ENCODE data around the gene UBE2J1. TPM values are rescaled to one million over a fixed set of nuclear protein-coding genes. Genes with fewer than 3 reads are reported as not detected.

Gene UBE2J1
- total RNA-seq, 2 donors from 2014 or later: 32.1 to 57.2 TPM

DNA sequence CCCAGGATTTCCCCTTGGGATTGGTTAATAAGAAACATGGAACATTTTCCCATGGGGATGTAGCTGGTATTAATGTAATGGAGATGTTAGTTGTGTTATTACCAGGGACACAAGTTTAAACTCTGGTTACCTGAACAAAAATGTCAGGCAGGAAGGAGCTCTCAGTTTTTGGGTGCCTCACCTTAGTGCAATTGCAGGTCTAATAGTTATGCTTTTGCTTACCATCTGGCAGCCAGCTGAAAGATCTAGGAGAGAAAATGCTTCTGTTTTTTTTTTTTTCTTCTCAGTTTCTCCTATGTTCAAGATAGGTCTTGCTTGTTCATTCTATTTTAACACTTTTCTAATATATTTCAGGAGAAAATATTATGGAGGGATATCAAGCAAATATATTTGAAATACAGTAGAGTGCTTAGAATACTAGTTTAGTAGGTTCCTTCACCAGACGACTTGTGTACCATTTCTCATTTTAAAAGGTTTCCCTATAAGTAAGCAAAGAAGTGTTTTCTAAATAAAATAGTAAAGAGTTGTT lies 4.2 kb upstream of the UBE2J1 start:
- Histone ChIP-seq H3K36me3 (no peaks in the 10 kb centered on the region), H3K4me1 (no peaks in the 10 kb centered on the region), H3K9ac (ENCODE audit: low read depth in 2 of 2, low read length in 2 of 2) (no peak overlapping the region), H3K4me3 (no peak overlapping the region), H3K27ac (no peak overlapping the region), H3K27me3 (no peaks in the 10 kb centered on the region), H3K9me3 (no peaks in the 10 kb centered on the region)
- TF ChIP-seq, protein P1, sequence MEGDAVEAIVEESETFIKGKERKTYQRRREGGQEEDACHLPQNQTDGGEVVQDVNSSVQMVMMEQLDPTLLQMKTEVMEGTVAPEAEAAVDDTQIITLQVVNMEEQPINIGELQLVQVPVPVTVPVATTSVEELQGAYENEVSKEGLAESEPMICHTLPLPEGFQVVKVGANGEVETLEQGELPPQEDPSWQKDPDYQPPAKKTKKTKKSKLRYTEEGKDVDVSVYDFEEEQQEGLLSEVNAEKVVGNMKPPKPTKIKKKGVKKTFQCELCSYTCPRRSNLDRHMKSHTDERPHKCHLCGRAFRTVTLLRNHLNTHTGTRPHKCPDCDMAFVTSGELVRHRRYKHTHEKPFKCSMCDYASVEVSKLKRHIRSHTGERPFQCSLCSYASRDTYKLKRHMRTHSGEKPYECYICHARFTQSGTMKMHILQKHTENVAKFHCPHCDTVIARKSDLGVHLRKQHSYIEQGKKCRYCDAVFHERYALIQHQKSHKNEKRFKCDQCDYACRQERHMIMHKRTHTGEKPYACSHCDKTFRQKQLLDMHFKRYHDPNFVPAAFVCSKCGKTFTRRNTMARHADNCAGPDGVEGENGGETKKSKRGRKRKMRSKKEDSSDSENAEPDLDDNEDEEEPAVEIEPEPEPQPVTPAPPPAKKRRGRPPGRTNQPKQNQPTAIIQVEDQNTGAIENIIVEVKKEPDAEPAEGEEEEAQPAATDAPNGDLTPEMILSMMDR (IDR thresholded peaks at IDR 0.05): no peak
- intact Hi-C loops (cut with DNase I): no loop called here
- no peak for DNase-seq

DNA sequence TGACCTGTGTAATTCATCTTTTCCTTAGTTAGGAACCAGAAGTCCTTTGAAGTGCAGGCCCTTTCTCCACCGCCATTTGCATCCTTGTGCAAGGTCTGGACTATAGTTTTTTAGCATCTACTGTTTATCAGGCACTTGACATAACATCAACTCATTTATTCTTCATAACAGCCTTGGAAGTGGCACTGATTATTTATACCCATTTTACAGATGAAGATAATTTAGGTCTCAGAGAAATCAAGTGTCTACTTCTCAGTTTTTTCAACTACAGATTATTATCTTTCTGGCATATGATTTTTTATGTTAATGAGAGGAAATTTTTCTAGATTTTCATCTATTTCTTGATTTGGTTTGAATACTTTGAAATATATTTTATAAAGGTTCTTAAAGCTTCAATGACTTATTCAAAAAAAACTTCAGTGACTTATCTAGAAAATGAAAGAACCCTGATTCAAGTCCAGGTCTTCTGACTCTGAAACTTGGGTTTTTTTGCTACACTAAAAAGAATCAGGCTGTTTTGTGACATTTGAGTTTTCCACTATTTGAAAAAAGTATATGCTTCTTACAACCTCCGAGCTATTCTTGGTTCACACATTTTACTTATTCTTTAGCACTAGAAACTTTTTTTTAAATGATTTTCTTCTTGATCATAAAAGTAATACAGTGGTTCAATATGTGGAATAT lies 3.1 kb upstream of the UBE2J1 start:
- no peak for DNase-seq
- Histone ChIP-seq H3K36me3 (no peaks in the 10 kb centered on the region), H3K27ac (no peak overlapping the region), H3K4me1 (no peaks in the 10 kb centered on the region), H3K9me3 (no peaks in the 10 kb centered on the region), H3K9ac (ENCODE audit: low read depth in 2 of 2, low read length in 2 of 2) (no peak overlapping the region), H3K4me3 (no peak overlapping the region), H3K27me3 (no peaks in the 10 kb centered on the region)
- TF ChIP-seq, protein P1 (IDR thresholded peaks at IDR 0.05): no peak
- intact Hi-C loops (cut with DNase I): no loop called here

DNA sequence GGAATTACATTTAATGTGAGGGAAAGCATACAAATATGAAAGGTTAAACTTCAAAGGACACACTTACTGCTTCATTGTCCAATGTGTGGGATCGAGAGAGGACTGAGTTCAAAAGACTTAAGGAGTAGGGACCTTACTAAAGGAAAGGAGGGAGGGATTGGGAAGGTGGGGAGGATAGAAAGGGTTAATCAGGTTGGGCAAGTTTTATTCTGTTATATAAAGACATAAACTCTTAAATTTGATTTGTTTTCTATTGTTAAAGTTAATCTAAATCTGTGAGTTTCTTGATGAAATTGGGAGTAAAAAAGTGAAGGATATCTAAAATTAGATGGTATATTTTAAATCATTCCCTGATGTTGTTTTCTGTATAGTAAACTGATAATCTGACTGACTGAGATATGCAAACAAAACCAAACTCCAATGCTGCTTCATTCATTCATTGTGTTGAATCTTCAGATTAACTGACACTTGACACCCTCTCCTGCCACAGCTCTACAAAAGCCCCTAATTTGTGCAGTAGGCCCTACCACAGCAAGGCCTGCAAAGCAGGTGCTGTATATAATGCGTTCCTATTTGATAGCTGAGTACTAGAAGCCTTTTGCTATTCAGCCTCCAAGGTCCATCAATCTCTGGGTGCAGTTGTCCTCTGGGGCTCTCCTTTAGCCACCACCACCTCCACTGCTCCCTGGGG lies 1.3 kb upstream of the UBE2J1 start:
- TF ChIP-seq, protein P1 (IDR thresholded peaks at IDR 0.05): no peak
- H3K27ac ChIP-seq: no peak overlapping the region
- DNase-seq: no peak
- H3K36me3 ChIP-seq: no peaks in the 10 kb centered on the region
- no peaks in the 10 kb centered on the region for H3K4me1 ChIP-seq
- no peaks in the 10 kb centered on the region for H3K27me3 ChIP-seq
- intact Hi-C loops (cut with DNase I): no loop called here
- H3K4me3 ChIP-seq: no peak overlapping the region
- H3K9me3 ChIP-seq: no peaks in the 10 kb centered on the region
- H3K9ac ChIP-seq (ENCODE audit: low read depth in 2 of 2, low read length in 2 of 2): no peak overlapping the region

DNA sequence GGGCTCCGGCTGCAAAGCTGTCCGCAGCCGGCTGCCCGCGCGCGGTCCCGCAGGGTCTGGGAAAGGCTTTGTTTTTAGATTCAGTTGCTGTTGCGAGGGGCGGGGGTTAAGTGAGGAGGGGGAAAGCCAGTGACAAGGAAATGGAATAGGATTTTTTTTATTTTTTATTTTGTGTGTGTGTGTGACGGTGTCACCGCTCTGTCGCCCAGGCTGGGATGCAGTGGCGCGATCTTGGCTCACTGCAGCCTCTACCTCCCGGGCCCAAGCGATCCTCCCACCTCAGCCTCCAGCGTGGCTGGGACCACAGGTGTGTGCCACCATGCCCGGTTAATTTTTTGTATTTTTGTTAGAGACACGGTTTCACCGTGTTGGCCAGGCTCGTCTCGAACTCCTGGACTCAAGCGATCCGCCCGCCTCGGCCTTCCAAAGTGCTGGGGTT lies 615 bp upstream of the UBE2J1 start:
- H3K9me3 ChIP-seq: no peaks in the 10 kb centered on the region
- DNase-seq: no peak
- no peaks in the 10 kb centered on the region for H3K27me3 ChIP-seq
- H3K4me1 ChIP-seq: no peaks in the 10 kb centered on the region
- peak overlapping the region; percentile 99 for H3K27ac ChIP-seq
- H3K9ac ChIP-seq (ENCODE audit: low read depth in 2 of 2, low read length in 2 of 2): peak overlapping the region; percentile 67 to 99
- TF ChIP-seq, protein P1 (IDR thresholded peaks at IDR 0.05): no peak
- intact Hi-C loops (cut with DNase I): no loop called here
- peak overlapping the region; percentile 86 for H3K4me3 ChIP-seq
- no peaks in the 10 kb centered on the region for H3K36me3 ChIP-seq

DNA sequence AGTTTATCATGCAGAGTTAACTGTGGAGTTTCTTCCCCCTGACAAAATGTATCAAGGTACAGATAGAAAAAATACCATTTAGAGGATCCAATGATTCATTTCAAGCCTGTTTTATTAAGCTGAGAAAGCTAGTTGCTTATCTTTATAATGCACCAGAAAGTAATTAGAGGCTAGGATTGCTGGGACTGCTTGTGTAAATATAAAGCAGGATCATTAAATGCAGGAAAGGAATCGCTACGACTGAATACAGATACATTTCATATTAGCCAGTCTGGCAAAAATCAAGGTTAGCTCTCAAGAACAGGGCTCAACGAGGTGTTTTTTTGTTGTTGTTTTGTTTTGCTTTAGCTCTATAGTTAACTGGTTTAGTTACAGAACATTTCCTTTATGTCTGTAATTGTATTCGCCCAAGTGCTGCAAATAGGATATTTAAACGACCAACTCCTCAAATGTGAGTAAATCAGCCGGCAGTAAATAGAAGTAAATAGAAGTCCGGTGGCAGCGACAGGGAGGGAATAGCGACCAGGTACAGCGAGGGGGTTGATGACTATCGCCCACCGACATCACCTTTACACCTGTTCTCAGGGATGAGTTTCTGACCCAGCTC lies 748 bp downstream of the UBE2J1 start:
- DNase-seq: no peak
- intact Hi-C loops (cut with DNase I): no loop called here
- Histone ChIP-seq H3K9ac (ENCODE audit: low read depth in 2 of 2, low read length in 2 of 2) (peak overlapping the region; percentile 91 to 99), H3K27ac (peak overlapping the region; percentile 99), H3K27me3 (no peaks in the 10 kb centered on the region), H3K36me3 (no peaks in the 10 kb centered on the region), H3K9me3 (no peaks in the 10 kb centered on the region), H3K4me3 (peak overlapping the region; percentile 86), H3K4me1 (no peaks in the 10 kb centered on the region)
- TF ChIP-seq, protein P1 (IDR thresholded peaks at IDR 0.05): no peak
